GM21723 (cell line): ENCODE data around the gene PDE6H.

Experiments
- ATAC-seq: cut with Tn5 transposase; IDR thresholded peaks from one replicate; pipeline ENCODE4 v1.9.1; 2021; ENCODE audit warnings: mild to moderate bottlenecking, moderate library complexity; ENCODE audit not compliant: unreplicated experiment

PDE6H gene

DNA sequence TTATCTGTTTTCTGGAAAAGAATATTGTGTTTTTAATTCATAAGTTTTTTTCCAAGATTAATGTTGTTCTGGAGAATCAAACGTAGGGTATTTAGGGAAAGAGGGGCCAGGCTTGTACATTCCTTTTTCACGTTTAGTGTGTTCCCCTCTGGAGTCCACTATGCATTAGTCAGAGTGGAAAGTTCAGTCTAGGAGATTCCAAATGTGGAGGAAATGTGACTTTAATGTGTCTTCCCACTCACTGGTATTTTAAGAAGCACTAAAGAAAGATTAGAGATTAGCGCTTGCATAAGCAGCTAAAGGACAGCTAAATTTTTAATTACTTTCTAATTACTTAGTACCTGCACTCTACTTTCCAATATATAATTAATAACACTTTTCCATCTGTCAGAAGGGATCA is 4.4 kb upstream of the PDE6H start:
- no peak for ATAC-seq

DNA sequence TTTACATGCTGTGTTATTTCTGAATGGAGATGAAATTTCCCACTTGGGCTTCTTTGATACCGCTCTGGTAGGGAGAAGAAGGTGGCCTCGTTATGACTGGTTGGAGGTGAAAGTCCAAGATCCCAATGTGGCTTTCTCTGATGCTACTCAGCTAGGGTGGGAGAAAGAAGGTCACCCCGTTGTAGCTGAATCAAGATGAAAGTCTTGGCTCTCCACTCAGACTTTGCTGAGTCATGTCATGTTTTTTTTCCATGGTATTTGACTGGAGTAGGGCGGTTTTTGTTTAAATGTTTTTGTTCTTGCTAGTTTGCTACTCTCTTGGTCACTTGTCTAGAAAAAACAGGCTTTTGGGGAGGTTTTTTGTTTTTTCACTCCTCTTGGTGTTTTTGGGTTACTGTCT is 2.4 kb upstream of the PDE6H start:
- ATAC-seq, result no peak

DNA sequence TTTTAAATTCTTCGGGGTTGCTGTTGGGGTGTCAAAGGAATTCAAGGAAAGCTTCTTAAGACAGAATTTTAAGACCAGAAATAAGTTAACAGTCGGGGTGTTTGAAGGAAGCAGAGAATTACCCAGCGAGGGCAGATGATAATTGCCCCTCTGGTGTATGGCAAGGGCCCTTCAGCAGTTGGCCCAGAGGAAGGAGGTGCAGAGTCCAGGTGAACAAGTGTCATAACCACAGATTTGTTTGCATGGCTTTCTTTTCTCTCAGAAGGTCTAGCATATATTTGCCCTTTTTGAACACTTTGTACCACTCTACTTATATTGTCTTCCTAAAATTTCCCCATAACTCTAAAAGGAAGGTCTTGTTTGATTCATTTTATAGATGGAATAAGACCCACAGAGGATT is 1.8 kb downstream of the PDE6H start:
- no peak for ATAC-seq

DNA sequence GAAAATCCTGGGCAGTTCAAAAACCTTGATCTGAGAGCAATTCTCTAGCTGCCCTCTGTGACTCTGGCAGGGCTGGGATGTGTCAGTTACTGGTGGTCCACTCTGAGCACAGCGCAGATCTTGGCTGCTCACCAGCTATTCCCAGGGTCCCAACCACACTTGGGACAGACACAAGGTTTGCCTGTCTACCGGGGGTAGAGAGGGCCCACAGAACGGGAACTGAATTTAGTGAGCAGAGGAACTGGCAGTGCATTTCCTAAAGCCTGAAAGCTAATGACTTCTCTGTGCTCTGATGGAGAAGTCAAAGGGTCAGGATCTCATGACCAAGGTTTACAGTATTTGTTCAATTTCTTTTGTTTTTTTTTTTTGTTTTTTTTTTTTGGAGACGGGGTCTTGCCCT is 2.6 kb downstream of the PDE6H start:
- no peak for ATAC-seq

DNA sequence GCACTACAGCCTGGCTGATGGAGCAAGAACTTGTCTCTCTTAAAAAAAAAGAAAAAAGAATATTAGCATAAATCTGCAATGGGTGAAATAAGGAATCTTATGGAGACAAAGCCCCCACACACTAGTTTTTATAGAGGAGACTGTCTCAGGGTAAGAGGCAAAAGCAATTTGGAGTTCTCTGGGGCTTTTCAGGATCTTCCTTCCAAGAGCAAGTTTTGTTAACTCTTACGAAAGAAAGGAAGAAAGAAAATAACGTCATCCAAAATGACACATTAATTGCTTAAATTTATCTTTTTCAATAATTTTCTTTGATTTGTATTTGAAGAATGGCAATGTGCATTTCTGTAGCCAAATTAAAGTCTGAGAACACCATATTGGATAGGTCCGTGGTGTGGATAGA is 3.8 kb downstream of the PDE6H start:
- ATAC-seq, result no peak

DNA sequence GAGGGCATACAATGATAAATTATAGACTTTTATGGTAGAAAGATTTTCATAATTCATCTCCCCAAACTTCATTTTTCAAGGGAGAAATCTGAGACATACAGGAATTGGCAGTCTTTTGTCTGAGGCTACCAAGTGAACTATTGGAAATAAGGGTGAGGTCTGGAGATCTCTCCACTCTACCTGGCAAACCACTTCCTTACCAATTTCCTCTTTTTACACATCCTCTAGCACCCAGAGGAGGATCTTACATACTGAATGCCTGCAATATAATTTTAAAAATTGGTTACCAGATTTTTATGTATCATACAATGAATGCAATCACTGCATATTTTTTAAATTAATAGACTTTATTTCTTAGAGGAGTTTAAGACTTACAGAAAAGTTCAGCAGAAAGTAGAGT is 6.6 kb downstream of the PDE6H start:
- no peak for ATAC-seq

DNA sequence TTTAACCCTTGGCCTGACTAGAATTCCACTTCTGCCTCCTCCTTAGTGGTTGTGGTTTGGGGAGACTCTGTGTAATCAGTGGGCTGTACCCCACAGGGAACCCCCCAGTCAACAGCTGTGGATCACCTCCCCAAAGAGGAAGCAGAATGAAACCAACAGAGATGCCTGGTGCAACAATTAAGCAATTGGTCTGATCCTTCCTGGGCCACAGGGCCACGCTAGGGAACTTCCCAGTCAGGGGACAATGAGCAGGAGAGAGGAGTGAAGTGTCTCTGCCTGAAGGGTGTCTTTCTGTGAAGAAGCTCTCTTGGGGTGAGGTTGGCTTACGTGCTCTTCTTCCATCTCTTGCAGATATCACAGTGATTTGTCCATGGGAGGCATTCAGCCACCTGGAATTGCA is 8.2 kb downstream of the PDE6H start:
- ATAC-seq, result no peak

DNA sequence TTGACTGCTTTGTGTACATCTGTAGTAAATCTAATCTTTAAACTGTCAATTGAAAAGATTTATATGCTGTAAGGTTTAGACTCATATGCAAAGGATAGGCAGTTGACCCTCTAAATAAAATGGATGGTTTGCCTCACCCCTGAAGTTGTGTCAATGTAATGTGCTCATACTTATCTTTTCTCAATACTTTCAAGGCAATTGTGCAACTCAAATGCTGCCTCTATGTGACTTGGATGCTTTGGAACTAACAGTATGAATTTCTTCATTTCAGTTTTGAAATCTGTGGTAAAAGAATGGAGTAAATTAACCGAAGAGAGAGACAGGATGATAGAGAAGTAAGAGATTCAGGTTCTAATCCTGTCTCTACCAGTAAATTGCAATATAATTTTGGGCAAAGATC is 9.7 kb downstream of the PDE6H start:
- no peak for ATAC-seq

DNA sequence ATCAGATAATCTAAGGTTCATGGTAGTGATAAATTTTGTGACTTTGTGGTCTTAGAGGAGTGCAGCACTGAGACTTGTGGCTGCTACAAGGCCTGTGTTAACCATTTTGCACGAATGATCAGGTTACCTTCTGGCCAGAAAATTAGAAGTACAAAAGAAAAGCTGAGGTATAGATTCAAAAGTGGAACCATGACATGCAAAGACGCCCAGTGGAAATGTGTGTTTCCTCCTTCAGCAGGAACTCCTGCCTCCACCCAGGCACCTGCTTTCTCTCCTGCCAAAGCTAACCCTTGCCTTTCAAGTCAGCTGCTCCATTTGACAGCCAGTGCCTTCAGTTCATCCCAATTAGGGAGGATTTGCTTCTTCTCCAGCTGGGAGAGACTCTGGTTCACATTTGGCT is 10.1 kb downstream of the PDE6H start:
- peak; percentile 65 for ATAC-seq

DNA sequence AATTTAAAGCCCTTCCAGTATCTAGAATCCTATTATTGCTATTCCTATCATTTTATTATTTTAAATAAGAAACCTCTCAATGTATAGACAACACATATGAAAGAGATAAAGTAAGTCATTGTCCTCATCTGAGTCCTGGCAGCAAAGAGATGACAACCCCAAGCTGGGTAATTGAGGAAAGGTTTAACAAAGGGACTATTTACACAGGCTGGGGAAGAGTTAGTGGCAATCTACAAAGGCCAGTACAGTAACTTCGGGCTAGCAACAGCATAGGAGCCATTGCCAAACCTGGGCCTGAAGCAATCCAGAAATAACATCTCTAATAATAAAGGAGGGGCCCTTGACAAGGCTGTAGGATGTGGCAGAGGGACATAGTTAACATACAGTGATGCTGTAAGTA is 11.2 kb downstream of the PDE6H start:
- no peak for ATAC-seq

DNA sequence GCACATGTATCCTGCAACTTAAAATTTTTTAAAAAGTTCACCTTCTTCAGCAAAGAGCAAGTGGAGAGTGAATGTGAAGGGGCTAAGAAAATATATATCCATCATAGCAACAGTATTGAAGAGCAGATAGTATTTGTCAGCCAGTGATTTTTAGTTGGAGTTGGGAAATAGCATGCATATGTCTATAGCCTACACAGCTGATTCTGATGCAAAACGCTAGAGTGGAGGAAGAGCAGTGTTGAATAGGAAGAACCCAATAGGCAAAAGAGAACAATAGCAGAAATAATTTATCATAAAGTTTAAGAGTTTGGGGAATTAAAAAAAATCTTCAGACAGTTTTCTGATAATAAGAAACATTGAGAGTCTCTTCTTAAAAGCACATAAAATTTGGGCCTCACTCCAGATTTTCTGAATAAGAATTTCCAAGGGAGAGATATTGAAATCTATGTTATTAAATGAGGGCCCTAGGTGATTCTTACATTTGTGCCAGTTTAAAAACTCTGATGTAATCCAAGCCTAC is 12.0 kb downstream of the PDE6H start:
- no peak for ATAC-seq

DNA sequence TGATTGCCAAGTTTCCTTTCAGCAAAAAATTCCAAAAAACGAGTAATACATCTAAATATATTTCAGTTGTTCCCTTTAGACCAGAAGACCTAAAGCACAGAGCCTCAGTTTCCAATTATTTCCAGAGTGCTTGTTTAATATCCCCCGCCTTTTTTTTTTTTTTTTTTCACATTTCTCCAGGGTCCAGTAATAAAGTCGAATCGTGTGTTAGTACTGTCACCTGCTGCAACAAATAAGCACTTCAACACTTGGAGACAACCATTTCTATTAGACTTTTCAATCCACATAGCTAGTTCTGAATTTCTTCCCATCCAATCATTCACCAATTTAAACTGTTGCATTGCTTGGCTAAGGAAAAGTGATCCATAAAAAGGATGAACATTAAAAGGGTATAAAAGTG is 13.6 kb downstream of the PDE6H start:
- no peak for ATAC-seq

DNA sequence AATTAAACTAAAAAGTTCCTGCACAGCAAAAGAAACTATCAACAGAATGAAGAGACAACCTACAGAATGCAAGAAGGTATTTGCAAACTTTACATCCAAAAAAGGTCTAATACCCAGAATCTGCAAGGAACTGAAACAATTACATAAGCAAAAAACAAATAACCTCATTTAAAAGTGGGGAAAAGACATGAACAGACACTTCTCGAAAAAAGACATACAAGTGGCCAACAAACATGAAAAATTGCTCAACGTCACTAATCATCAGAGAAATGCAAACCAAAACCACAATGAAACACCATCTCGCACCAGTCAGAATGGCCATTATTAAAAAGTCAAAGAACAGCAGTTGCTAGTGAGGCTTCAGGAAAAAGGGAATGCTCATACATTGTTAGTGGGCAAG is 15.2 kb downstream of the PDE6H start:
- ATAC-seq, result no peak

DNA sequence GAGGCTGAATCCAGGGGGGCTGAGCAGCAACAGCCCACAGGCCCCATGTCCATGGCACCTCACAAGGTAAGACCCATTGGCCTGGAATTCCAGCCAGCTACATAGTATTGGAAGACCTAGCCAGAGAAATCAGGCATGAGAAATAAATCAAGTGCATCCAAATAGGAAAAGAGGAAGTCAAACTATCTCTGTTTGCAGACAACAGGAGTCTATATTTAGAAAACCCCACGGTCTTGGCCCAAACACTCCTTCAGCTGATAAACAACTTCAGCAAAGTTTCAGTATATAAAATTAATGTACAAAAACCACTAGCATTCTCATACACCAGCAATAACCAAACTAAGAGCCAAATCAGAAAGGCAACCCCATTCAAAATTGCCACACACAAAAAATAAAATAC is 16.9 kb downstream of the PDE6H start:
- peak; percentile 69 for ATAC-seq

DNA sequence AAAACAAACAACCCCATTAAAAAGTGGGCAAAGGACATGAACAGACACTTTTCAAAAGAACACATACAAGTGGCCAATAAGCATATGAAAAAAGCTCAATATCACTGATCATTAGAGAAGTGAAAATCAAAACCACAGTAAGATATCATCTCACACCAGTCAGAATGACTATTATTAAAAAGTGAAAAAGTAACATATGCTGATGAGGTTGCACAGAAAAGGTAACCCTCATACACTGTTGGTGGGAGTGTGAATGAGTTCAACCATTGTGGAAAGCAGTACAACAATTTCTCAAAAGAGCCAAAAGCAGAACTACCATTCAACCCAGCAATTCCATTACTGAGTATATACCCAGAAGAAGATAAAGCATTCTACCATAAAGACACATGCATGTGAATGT is 18.2 kb downstream of the PDE6H start:
- ATAC-seq, result no peak

DNA sequence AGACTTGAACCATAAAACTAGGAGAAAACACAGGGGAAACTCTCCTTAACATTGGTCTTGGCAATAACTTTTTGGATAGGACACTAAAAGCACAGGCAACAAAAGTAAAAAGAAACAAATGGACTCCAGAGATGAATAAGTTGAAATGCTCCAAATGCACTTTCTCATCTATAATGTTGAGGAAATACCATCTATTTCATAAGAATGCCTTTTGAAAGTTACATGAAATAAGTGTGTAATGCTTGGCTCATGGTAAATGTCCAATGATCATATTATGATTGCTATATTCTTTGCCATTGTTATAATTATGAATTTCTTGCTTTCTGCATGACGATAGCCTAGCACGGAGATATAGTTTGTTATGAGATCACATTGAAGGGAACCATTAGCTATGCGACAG is 19.8 kb downstream of the PDE6H start:
- no peak for ATAC-seq

DNA sequence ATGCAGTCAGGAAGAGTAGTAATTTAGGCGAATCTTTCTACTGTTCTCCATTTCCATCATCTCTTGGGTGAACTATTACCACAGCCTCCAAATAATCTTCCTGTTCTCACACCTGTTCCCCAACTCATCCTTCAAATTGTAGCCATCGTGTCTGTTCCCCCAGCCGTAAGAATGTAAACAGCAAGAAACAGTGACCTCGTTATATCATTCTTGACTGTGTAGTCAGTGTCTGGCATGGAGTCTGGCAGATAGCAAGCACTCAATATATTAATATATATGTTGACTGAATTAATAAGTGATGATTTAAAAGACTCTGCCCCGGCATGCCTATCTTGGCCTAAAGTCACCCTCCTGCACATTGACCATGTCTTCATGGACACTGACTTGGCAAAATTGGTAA is 20.3 kb downstream of the PDE6H start:
- no peak for ATAC-seq

DNA sequence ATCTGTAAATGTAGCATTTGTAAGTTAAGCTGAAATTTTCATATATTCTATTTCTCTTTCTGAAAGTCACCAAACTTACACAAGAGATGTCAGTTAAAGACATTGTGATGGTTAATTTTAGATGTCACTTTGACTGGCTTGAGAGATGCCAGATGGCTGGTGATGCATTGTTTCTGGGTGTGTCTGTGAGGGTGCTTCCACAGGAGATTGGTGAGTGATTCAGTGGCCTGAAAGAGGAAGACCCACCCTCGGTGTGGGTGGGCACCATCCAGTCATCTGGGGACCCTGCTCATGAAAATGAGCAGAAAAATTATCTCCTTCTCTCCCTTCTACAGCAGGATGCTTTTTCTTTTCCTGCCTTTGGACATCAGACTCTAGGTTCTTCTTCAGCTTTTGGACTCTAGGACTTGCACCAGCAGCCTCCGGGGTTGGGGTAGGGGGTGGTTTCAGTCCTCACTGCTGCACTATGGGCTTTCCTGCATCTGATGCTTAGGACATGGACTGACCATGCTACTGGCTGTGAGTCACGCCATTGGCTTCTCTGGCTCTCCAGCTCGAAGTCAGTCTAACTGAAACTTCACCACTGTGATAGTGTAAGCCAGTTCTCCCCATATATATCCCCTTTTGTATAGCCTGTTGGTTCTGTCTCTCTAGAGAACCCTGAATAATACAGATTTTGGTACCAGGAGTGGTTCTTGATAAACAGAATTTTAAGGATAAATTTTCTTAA is 20.9 kb downstream of the PDE6H start:
- ATAC-seq, result no peak

DNA sequence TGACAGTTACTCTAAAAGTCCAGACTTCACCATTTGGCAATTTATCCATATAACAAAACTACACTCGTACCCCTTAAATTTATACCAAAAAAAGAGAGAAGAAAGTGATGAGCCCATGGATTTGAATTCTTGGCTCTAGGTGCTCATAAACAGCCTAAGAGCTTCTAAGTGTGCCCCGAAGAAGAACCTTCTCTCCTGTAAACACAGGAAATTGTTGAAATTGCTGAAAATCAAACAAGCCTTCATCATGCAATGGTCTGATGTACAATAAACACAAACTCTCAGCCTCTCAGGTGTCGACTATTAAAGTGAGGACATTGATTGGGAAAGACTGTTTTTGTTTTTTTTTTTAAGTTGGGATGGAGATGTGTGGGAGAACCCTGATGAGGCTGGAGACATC is 21.8 kb downstream of the PDE6H start:
- ATAC-seq, result no peak

DNA sequence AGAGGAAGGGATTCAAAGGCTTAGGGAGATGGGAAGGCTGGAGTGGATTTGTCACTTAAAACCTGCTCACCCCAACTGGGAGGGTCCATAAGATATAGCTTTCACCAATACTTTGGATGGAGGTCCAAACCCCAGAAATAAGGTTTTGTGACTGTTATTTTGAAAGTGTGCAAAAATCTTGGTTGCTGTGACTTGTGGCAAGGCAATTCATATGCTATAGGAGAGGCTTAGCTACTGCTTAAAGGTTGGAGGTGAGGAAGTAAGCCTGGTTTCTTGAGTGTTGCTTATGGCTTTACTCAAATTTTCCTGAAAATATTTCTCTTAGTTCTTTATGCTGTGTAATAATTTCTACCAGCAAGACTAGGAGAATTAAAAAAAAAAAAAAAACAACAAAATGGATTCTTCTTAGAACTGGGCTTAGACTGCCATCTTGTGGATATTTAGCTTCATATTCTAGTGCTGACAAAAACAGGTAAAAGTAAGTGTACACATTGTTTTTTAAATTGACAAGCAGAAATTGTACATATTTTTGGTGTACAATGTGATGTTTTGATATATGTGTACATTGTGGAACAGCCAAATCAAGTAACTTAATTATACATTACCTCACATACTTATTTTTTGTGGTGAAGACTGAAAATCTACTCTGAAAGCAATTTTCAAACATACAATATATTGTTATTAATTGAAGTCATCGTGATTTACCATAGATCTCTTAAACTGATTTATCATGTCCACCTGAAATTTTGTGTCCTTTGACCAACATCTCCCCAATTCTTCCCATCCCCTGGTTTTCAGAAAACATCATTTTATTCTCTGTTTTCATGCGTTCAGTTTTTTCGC is 23.0 kb downstream of the PDE6H start:
- ATAC-seq, result no peak

DNA sequence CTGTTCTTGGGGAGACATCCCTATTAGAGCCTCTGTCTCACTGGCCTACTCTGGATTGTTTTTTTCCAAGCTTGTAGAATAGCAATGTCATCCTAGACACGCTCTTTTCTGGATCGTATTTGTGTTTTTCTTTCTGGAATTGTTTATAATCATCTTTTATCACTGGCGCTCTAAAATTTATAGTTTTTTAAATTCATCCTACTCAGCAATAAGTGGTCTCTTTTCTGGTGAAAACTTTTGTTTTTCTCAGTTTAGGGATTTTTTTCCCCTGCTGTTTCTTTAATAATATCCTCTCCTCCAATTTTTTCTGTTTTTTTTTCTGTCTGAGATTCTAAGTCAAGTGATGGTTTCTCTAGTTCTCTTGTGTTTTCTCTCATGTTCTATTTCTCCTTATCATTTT is 25.2 kb downstream of the PDE6H start:
- ATAC-seq, result no peak

DNA sequence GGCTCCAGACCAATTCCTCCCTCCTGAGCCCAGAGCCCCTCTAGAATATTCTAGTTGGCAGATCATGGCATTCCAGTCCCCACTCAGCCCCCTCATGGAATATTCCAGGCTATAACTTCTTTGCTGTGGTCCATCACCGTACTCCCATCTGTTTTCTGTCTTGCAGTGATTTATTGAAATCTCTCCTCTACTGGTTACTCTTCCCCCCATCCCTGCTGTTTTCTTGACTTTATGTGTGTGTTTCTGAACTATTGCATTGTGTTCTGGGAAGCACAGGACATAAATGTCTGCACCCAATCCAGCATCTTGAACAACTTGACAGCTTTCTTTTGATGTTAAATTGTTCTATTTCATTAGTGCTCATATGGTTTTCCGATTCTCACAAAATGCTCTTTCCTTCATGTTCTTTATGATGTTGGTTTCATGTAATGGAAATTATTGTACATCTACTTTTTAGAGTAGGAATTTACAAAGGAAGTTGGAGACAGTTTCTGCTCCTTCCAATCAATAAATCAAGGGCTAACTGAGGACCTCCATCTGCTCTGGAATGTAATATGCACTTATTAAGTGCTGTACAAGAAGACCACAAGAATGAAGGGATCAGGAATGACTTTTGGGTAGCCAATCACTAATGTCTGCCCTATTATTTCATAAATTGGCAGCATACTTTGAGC is 26.3 kb downstream of the PDE6H start:
- no peak for ATAC-seq
